NB4 (cell line): ENCODE results near the gene PHYH.

Experiments
- DNase-seq: peaks from one replicate; pipeline ENCODE4 v3.0.0; 2010; ENCODE audit warnings: low read depth
- H3K4me3 ChIP-seq: one replicate; pipeline ENCODE4 v1.5.1; 2011; ENCODE audit warnings: mild to moderate bottlenecking, low read depth, low read length, moderate library complexity
- MYC ChIP-seq: IDR thresholded peaks from 2 replicates; pipeline ENCODE4 v1.6.1; 2011; ENCODE audit warnings: low read depth, low read length
- POLR2A ChIP-seq: IDR thresholded peaks from 2 replicates; pipeline ENCODE4 v1.6.1; 2011; ENCODE audit warnings: mild to moderate bottlenecking; ENCODE audit not compliant: insufficient read length; ENCODE audit errors: extremely low read depth
- TF ChIP-seq, protein P1 (sequence below): IDR thresholded peaks from 2 replicates; pipeline ENCODE4 v1.6.1; 2011; ENCODE audit warnings: low read depth, low read length
- TF ChIP-seq, protein P2 (sequence below): IDR thresholded peaks from one replicate; pipeline ENCODE4 v1.5.1; 2012; ENCODE audit warnings: low read depth, low read length

The PHYH gene

GRCh38 chr10:13317474-13317873 lies 17.6 kb upstream of the PHYH start:
- DNase-seq, result no peak
- H3K4me3 ChIP-seq, result no peak overlapping the region
- TF ChIP-seq MYC (no peak), POLR2A (no peak)
- TF ChIP-seq, protein P1, sequence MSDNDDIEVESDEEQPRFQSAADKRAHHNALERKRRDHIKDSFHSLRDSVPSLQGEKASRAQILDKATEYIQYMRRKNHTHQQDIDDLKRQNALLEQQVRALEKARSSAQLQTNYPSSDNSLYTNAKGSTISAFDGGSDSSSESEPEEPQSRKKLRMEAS, result no peak
- TF ChIP-seq, protein P2, sequence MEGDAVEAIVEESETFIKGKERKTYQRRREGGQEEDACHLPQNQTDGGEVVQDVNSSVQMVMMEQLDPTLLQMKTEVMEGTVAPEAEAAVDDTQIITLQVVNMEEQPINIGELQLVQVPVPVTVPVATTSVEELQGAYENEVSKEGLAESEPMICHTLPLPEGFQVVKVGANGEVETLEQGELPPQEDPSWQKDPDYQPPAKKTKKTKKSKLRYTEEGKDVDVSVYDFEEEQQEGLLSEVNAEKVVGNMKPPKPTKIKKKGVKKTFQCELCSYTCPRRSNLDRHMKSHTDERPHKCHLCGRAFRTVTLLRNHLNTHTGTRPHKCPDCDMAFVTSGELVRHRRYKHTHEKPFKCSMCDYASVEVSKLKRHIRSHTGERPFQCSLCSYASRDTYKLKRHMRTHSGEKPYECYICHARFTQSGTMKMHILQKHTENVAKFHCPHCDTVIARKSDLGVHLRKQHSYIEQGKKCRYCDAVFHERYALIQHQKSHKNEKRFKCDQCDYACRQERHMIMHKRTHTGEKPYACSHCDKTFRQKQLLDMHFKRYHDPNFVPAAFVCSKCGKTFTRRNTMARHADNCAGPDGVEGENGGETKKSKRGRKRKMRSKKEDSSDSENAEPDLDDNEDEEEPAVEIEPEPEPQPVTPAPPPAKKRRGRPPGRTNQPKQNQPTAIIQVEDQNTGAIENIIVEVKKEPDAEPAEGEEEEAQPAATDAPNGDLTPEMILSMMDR, result no peak

DNA sequence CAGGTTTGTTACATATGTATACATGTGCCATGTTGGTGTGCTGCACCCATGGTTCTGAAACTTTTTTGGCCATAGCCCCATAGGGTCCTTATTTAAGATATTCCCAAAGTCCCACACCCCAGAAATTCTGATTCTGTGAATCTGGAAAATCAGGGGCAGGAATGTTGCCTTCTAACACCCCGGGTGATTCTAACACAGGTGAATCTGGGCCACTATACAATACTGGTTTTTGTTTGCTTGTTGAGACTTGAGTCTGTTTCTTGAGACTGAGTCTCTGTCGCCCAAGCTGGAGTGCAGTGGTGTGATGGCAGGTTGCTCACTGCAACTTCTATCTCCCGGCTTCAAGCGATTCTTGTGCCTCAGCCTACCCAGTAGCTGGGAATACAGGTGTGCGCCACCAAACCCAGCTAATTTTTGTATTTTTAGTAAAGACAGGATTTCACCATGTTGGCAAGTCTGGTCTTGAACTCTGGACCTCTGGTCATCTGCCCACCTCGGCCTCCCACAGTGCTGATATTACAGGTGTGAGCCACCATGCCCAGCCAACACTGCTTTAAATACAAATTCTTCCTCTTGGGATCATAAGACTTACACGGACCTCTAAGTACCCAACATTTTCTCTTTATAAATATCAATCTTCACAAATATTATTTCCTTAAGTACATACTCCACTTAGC lies 16.9 kb upstream of the PHYH start:
- TF ChIP-seq POLR2A (no peak), MYC (no peak)
- TF ChIP-seq, protein P1, result no peak
- TF ChIP-seq, protein P2, result no peak
- no peak for DNase-seq
- H3K4me3 ChIP-seq, result no peak overlapping the region

DNA sequence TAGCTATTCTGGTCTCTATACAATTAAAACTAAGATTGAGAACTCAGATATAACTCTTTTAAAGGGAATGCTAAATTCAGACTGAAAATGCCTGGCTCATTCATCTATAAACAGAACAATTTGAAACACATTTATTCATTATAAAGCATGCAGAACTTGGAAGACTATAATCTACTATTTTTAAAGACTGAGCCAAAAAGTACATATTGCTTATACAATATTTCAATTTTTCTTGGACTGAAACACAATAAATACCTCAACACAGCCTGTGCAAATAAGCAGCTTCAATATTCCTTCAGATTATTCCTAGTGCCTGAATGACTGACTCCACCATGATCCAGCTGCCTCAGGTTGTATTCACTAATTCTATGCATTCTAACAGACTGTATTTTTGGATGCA lies 15.5 kb upstream of the PHYH start:
- no peak for DNase-seq
- no peak for TF ChIP-seq POLR2A
- TF ChIP-seq, protein P1, result no peak
- TF ChIP-seq, protein P2, result no peak
- no peak for TF ChIP-seq MYC
- no peak overlapping the region for H3K4me3 ChIP-seq

DNA sequence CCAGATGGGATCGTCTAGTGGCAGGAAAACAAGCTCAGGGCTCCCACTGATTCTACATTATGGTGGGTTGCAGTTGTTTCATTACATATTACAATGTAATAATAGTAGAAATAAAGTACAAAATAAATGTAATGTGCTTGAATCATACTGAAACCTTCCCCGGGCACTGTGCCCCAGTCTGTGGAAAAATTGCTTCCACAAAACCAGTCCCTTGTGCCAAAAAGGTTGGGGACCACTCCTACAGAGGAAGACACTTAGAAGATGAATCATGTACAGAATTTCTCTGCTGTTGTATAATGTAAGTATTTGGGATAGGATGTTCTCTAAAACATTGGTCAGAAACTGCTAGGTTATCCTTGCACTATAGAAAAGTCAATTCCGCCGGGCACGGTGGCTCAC lies 11.3 kb upstream of the PHYH start:
- TF ChIP-seq, protein P1, result no peak
- no peak for TF ChIP-seq POLR2A
- TF ChIP-seq MYC, result no peak
- TF ChIP-seq, protein P2, result no peak
- DNase-seq, result no peak
- no peak overlapping the region for H3K4me3 ChIP-seq

GRCh38 chr10:13310518-13311176 lies 10.8 kb upstream of the PHYH start:
- DNase-seq, result no peak
- H3K4me3 ChIP-seq, result no peak overlapping the region
- TF ChIP-seq, protein P1, result no peak
- no peak for TF ChIP-seq POLR2A
- TF ChIP-seq MYC, result no peak
- TF ChIP-seq, protein P2, result no peak
